ENCODE data around the gene METRNL. TPM values are rescaled to one million over a fixed set of nuclear protein-coding genes. Genes with fewer than 3 reads are reported as not detected.

Gene METRNL
- total RNA-seq, 4 donors from 2014 or later: 80.3 to 137 (median 87.7) TPM

DNA sequence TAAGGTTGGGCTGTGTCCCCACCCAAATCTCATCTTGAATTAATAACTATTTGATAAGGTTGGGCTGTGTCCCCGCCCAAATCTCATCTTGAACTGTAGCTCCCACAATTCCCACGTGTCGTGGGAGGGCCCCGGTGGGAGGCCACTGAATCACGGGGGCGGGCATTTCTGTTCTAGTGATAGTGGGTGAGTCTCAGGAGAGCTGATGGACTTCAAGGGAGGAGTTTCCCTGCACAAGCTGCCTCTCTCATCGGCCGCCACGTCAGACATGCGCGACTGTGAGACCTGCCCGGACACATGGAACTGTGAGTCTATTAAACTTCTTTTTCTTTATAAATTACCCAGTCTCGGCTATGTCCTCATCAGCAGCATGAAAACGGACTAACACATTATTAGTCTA lies 44.9 kb upstream of the METRNL start:
- Histone ChIP-seq H3K27me3 (no peaks in the 10 kb centered on the region), H3K27ac (no peak overlapping the region), H3K9me3 (no peaks in the 10 kb centered on the region), H3K4me1 (no peaks in the 10 kb centered on the region), H3K36me3 (peaks cover 0 to 46% (median 0%) of the 10 kb centered on the region in 3 donors), H3K4me3 (no peak overlapping the region)
- TF ChIP-seq, protein P1, sequence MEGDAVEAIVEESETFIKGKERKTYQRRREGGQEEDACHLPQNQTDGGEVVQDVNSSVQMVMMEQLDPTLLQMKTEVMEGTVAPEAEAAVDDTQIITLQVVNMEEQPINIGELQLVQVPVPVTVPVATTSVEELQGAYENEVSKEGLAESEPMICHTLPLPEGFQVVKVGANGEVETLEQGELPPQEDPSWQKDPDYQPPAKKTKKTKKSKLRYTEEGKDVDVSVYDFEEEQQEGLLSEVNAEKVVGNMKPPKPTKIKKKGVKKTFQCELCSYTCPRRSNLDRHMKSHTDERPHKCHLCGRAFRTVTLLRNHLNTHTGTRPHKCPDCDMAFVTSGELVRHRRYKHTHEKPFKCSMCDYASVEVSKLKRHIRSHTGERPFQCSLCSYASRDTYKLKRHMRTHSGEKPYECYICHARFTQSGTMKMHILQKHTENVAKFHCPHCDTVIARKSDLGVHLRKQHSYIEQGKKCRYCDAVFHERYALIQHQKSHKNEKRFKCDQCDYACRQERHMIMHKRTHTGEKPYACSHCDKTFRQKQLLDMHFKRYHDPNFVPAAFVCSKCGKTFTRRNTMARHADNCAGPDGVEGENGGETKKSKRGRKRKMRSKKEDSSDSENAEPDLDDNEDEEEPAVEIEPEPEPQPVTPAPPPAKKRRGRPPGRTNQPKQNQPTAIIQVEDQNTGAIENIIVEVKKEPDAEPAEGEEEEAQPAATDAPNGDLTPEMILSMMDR (IDR thresholded peaks at IDR 0.05): no peak
- no peak for TF ChIP-seq POLR2A (IDR thresholded peaks at IDR 0.05)
- DNase-seq: no peak
- intact Hi-C loops (cut with DNase I): no loop called here
- 98 to 100% methylated on average over 3 to 14 of the region's 14 CpGs for WGBS, 2 donors

DNA sequence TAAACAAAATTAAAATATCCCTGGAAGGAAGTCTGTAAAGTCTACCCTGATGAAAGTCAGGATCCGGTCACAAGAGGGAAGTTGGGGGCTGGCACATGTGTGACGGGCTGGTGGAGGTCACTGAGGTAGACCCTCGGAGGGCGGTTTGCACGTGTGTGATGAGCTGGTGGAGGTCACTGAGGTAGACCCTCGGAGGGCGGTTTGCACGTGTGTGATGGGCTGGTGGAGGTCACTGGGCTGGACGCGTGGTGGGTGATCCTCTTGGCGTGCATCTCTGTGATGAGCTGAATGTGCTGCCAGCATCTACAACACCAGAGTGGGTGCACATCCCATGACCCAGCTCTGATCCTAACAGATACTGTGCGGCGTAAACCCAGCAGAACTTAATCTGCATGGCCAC lies 43.7 kb upstream of the METRNL start:
- no peaks in the 10 kb centered on the region for H3K27me3 ChIP-seq
- peaks cover 0 to 2% (median 0%) of the 10 kb centered on the region in 3 donors for H3K9me3 ChIP-seq
- H3K27ac ChIP-seq: no peak overlapping the region
- TF ChIP-seq, protein P1 (IDR thresholded peaks at IDR 0.05): no peak
- TF ChIP-seq POLR2A (IDR thresholded peaks at IDR 0.05): no peak
- 64 to 87% methylated on average over 13 of the region's 13 CpGs for WGBS, 2 donors
- H3K4me1 ChIP-seq: no peaks in the 10 kb centered on the region
- peaks cover 0 to 48% (median 0%) of the 10 kb centered on the region in 3 donors for H3K36me3 ChIP-seq
- intact Hi-C loops (cut with DNase I): no loop called here
- H3K4me3 ChIP-seq: no peak overlapping the region
- no peak for DNase-seq

DNA sequence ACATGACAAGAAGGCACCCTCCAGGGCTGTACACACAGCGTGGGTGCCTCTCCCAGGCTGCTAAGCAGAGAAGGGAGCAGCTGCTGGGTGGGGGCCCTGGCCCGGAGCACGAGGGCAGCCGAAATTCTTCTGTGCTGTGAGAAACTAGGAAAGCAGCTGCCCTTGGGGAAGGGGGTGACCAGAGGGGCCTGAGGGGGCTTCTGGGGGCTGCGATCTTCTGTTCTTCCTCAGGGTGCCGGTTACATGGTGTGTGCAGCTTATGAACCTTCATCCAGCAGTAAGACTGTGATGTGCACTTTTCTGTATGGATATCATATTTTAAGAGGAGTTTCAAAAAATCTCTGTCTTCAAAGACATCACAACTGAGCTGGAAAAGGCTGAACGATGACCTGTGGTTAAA lies 43.2 kb upstream of the METRNL start:
- Histone ChIP-seq H3K36me3 (peaks cover 0 to 51% (median 0%) of the 10 kb centered on the region in 3 donors), H3K9me3 (peaks cover 0 to 7% (median 1%) of the 10 kb centered on the region in 3 donors), H3K27ac (no peak overlapping the region), H3K27me3 (no peaks in the 10 kb centered on the region), H3K4me3 (no peak overlapping the region), H3K4me1 (no peaks in the 10 kb centered on the region)
- intact Hi-C loops (cut with DNase I): no loop called here
- no peak for DNase-seq
- 98% methylated on average over 5 of the region's 7 CpGs for WGBS, 2 donors
- no peak for TF ChIP-seq POLR2A (IDR thresholded peaks at IDR 0.05)
- TF ChIP-seq, protein P1 (IDR thresholded peaks at IDR 0.05): no peak

DNA sequence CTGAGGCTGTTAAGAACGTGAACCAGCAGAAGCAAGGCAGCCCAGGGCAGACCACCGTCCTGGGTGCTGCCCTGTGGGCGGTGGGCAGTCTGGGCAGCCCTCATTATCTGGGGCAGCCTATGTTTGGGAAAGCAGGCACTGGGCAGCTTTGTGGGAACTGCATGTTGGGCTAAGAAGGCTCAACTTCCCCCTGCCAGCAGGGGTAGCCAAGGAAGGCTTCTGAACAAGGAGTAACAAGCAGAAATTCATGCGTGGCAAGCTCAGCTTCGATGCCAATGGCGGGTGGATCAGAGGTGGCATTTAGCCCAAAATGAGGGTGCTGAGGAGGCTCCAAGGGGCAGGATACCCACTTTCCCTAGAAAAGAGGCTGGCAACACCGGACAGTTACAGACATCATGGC lies 42.7 kb upstream of the METRNL start:
- H3K36me3 ChIP-seq: peaks cover 0 to 51% (median 0%) of the 10 kb centered on the region in 3 donors
- peaks cover 0 to 12% (median 6%) of the 10 kb centered on the region in 3 donors for H3K9me3 ChIP-seq
- TF ChIP-seq, protein P1 (IDR thresholded peaks at IDR 0.05): no peak
- TF ChIP-seq POLR2A (IDR thresholded peaks at IDR 0.05): no peak
- DNase-seq: no peak
- H3K4me1 ChIP-seq: no peaks in the 10 kb centered on the region
- H3K27me3 ChIP-seq: no peaks in the 10 kb centered on the region
- H3K27ac ChIP-seq: no peak overlapping the region
- 92 to 100% methylated on average over 2 to 6 of the region's 7 CpGs for WGBS, 2 donors
- intact Hi-C loops (cut with DNase I): no loop called here
- no peak overlapping the region for H3K4me3 ChIP-seq

DNA sequence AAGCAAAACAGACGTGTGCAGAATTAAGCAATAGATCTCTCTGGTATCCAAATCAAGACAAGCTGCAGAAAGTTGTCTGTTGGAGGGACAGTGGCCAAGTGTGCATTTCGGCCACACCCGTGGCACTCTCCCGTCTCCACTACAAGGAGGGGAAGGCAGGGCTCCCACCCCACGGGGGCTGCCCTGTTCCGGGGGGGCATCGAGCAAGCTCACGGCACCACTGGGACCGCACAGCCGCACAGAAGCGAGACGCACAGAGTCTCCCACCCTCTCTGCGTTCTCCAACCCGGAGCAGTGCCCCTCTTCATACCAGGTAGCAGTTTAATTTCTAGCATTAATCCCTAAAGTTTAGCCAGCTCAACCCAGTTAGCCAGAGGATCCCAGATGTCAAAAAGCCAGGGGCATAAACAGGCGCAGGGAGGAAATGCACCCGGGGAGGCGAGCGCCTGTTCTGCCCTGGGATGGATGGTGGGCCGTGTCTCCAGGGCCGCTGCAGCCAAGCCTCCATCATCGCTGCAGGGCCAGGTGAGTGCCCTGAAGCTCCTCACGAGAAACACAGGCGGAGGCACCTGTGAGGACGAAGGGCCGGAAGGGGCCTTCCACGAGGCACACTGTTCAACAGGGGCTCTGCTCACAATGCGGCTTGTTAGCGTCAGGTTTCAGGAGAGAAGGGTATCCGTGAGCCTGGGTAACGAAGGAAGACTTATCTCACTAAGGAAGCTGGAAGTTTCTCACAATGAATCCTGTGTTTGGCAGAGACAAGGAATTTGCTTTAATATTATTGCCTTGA lies 42.1 kb upstream of the METRNL start:
- Histone ChIP-seq H3K4me1 (no peaks in the 10 kb centered on the region), H3K36me3 (peaks cover 0 to 55% (median 0%) of the 10 kb centered on the region in 3 donors), H3K27ac (no peak overlapping the region), H3K9me3 (peaks cover 0 to 18% (median 8%) of the 10 kb centered on the region in 3 donors), H3K4me3 (no peak overlapping the region), H3K27me3 (no peaks in the 10 kb centered on the region)
- no peak for DNase-seq
- WGBS, 2 donors: 91% methylated on average over 15 to 25 of the region's 30 CpGs
- no peak for TF ChIP-seq POLR2A (IDR thresholded peaks at IDR 0.05)
- TF ChIP-seq, protein P1 (IDR thresholded peaks at IDR 0.05): no peak
- intact Hi-C loops (cut with DNase I): no loop called here

Data from esophagus squamous epithelium (tissue), 5 donors.